H9 (cell line): ENCODE measurements around the gene URAD. TPM values are rescaled to one million over a fixed set of nuclear protein-coding genes. Genes with fewer than 3 reads are reported as not detected.

ENCODE experiments used
- DNase-seq: peaks from one replicate; pipeline ENCODE4 v3.0.0-alpha.2; 2017
- H2AFZ ChIP-seq: one replicate; pipeline ENCODE4 v1.6.1; 2013; ENCODE audit warnings: mild to moderate bottlenecking, low read length, control low read depth, moderate library complexity
- H2AK5ac ChIP-seq: 2 replicates; pipeline ENCODE4 v1.6.1; 2013; ENCODE audit warnings: low read length, control low read depth, mixed read lengths; ENCODE audit not compliant: insufficient read length
- H2BK120ac ChIP-seq: one replicate; pipeline ENCODE4 v1.6.1; 2013; ENCODE audit warnings: low read depth, mild to moderate bottlenecking, low read length, control low read depth, inconsistent platforms; ENCODE audit not compliant: poor library complexity, severe bottlenecking
- H2BK12ac ChIP-seq: 2 replicates; pipeline ENCODE4 v1.6.1; 2013; ENCODE audit warnings: low read length, control low read depth, mixed read lengths, low read depth; ENCODE audit not compliant: insufficient read length
- H2BK15ac ChIP-seq: 2 replicates; pipeline ENCODE4 v1.6.1; 2013; ENCODE audit warnings: low read depth, low read length, control low read depth
- H2BK20ac ChIP-seq: one replicate; pipeline ENCODE4 v1.6.1; 2013; ENCODE audit warnings: low read depth, mild to moderate bottlenecking, low read length, control low read depth, inconsistent platforms; ENCODE audit not compliant: poor library complexity, severe bottlenecking
- H2BK5ac ChIP-seq: 2 replicates; pipeline ENCODE4 v1.6.1; 2013; ENCODE audit warnings: low read length, control low read depth, mixed read lengths; ENCODE audit not compliant: insufficient read length
- H3K14ac ChIP-seq: 2 replicates; pipeline ENCODE4 v1.6.1; 2013; ENCODE audit warnings: low read length, control low read depth; ENCODE audit not compliant: insufficient read depth
- H3K18ac ChIP-seq: 2 replicates; pipeline ENCODE4 v1.6.1; 2013; ENCODE audit warnings: low read depth, mild to moderate bottlenecking, mixed read lengths, low read length, control low read depth; ENCODE audit not compliant: insufficient read length
- H3K23ac ChIP-seq: 2 replicates; pipeline ENCODE4 v1.6.1; 2013; ENCODE audit warnings: low read length, control low read depth, mixed read lengths, low read depth; ENCODE audit not compliant: insufficient read length
- H3K23me2 ChIP-seq: 2 replicates; pipeline ENCODE4 v1.6.1; 2013; ENCODE audit warnings: low read depth, mild to moderate bottlenecking, mixed read lengths, low read length, control low read depth; ENCODE audit not compliant: insufficient read length, poor library complexity, severe bottlenecking
- H3K27ac ChIP-seq: 2 replicates; pipeline ENCODE4 v1.5.1; 2013; ENCODE audit warnings: low read length, control low read depth, mixed read lengths, low read depth; ENCODE audit not compliant: insufficient read length
- H3K27me3 ChIP-seq: 2 replicates; pipeline ENCODE4 v1.6.1; 2013; ENCODE audit warnings: low read length, control low read depth, inconsistent platforms; ENCODE audit not compliant: insufficient read depth
- H3K4ac ChIP-seq: 2 replicates; pipeline ENCODE4 v1.6.1; 2013; ENCODE audit warnings: low read depth, mild to moderate bottlenecking, control low read depth, inconsistent platforms, low read length, moderate library complexity
- H3K4me1 ChIP-seq: 2 replicates; pipeline ENCODE4 v1.6.1; 2013; ENCODE audit warnings: low read length, control low read depth, inconsistent platforms; ENCODE audit not compliant: insufficient read depth
- H3K4me2 ChIP-seq: 2 replicates; pipeline ENCODE4 v1.6.1; 2013; ENCODE audit warnings: low read length, control low read depth, mixed read lengths; ENCODE audit not compliant: insufficient read length, insufficient read depth
- H3K56ac ChIP-seq: 2 replicates; pipeline ENCODE4 v1.6.1; 2013; ENCODE audit warnings: low read depth, mild to moderate bottlenecking, mixed read lengths, low read length, control low read depth; ENCODE audit not compliant: insufficient read length
- H3K79me1 ChIP-seq: 2 replicates; pipeline ENCODE4 v1.6.1; 2013; ENCODE audit warnings: low read depth, mild to moderate bottlenecking, moderate library complexity, low read length, control low read depth, inconsistent platforms; ENCODE audit not compliant: insufficient read depth, poor library complexity, severe bottlenecking
- H3K79me2 ChIP-seq: 2 replicates; pipeline ENCODE4 v1.6.1; 2013; ENCODE audit warnings: low read length, control low read depth, inconsistent platforms; ENCODE audit not compliant: insufficient read depth
- H3K9ac ChIP-seq: 2 replicates; pipeline ENCODE4 v1.6.1; 2013; ENCODE audit warnings: low read length, control low read depth, mixed read lengths; ENCODE audit not compliant: insufficient read length; ENCODE audit errors: extremely low read depth
- H3K9me3 ChIP-seq: one replicate; pipeline ENCODE4 v1.6.1; 2013; ENCODE audit warnings: low read depth, low read length, inconsistent platforms; ENCODE audit not compliant: control insufficient read depth
- H3T11ph ChIP-seq: one replicate; pipeline ENCODE4 v1.6.1; 2013; ENCODE audit warnings: mild to moderate bottlenecking, low read length, control low read depth, inconsistent platforms
- H4K20me1 ChIP-seq: one replicate; pipeline ENCODE4 v1.6.1; 2013; ENCODE audit not compliant: control insufficient read depth, insufficient read length, insufficient read depth
- H4K5ac ChIP-seq: 2 replicates; pipeline ENCODE4 v1.6.1; 2013; ENCODE audit warnings: low read depth, mild to moderate bottlenecking, mixed read lengths, low read length, control low read depth; ENCODE audit not compliant: insufficient read length
- H4K8ac ChIP-seq: replicated peaks from 2 replicates; pipeline ENCODE4 v1.6.1; 2013; ENCODE audit warnings: low read length, control low read depth, mixed read lengths, low read depth; ENCODE audit not compliant: insufficient read length
- H4K91ac ChIP-seq: 2 replicates; pipeline ENCODE4 v1.6.1; 2013; ENCODE audit warnings: low read depth, mild to moderate bottlenecking, moderate library complexity, mixed read lengths, low read length, control low read depth; ENCODE audit not compliant: insufficient read length
- H3K27ac Mint-ChIP-seq, 3 experiments: 2 replicates in 2 of 3; 3 replicates in 1 of 3; pipeline ENCODE4 v1.8.0; 2020 to 2021; ENCODE audit warnings: mixed read lengths in 3 of 3, mild to moderate bottlenecking in 1 of 3, moderate library complexity in 1 of 3
- H3K27me3 Mint-ChIP-seq: 2 replicates; pipeline ENCODE4 v1.8.0; 2021; ENCODE audit warnings: low read depth, mild to moderate bottlenecking, moderate library complexity, mixed read lengths
- H3K36me3 Mint-ChIP-seq, 3 experiments: 2 replicates in 2 of 3; 3 replicates in 1 of 3; pipeline ENCODE4 v1.8.0; 2020 to 2021; ENCODE audit warnings: low read depth in 3 of 3, mixed read lengths in 3 of 3; ENCODE audit not compliant: insufficient read depth in 1 of 3
- H3K4me1 Mint-ChIP-seq, 2 experiments: 2 replicates each; pipeline ENCODE4 v1.8.0; 2020; ENCODE audit warnings: mixed read lengths in 2 of 2
- H3K4me3 Mint-ChIP-seq, 2 experiments: 2 replicates in 1 of 2; 3 replicates in 1 of 2; pipeline ENCODE4 v1.8.0; 2020 to 2021; ENCODE audit warnings: mild to moderate bottlenecking in 2 of 2, mixed read lengths in 2 of 2, moderate library complexity in 1 of 2
- H3K9me3 Mint-ChIP-seq, 2 experiments: 2 replicates in 1 of 2; 3 replicates in 1 of 2; pipeline ENCODE4 v1.8.0; 2020; ENCODE audit warnings: mild to moderate bottlenecking in 2 of 2, mixed read lengths in 2 of 2, moderate library complexity in 1 of 2
- CTCF ChIP-seq: fragments of 200-600 bp; sonication (generic); conservative IDR thresholded peaks from 3 replicates; pipeline ENCODE4 v1.8.0; 2021; ENCODE audit warnings: antibody characterized with exemption, mild to moderate bottlenecking
- WGBS: extraction: QIAGEN DNeasy Blood & Tissue Kit; methylation state at CpG from one replicate; pipeline ENCODE4 v1.1.7; 2013; ENCODE audit warnings: missing lambda C conversion rate, low lambda C conversion rate, mixed read lengths; ENCODE audit not compliant: insufficient read length; ENCODE audit errors: extremely low coverage; 5-methylcytosine and 5-hydroxymethylcytosine counted together
- total RNA-seq: library from RNA; stranded (reverse); gene quantifications from 2 replicates; pipeline ENCODE4 v1.2.1, GENCODE V29; 2021

URAD gene
- total RNA-seq, 1 experiment from 2014 or later, result not detected

GRCh38 chr13:27928805-27929753 lies 59.4 kb downstream of the URAD start:
- Histone ChIP-seq H2BK5ac (no peak overlapping the region), H3K14ac (no peak overlapping the region; the same call in 1 of the 2 replicates), H2BK12ac (no peak overlapping the region), H3K4ac (no peak overlapping the region), H2AFZ (no peak overlapping the region), H3K4me1 (no peaks in the 10 kb centered on the region), H3K9ac (no peak overlapping the region), H3K27me3 (peaks cover 84% of the 10 kb centered on the region), H4K91ac (no peak overlapping the region), H3T11ph (no peak overlapping the region), H3K23me2 (no peaks in the 10 kb centered on the region), H3K79me2 (no peaks in the 10 kb centered on the region), H2AK5ac (no peak overlapping the region), H3K9me3 (no peaks in the 10 kb centered on the region), H2BK20ac (no peak overlapping the region), H3K79me1 (no peaks in the 10 kb centered on the region), H2BK120ac (no peak overlapping the region), H3K18ac (no peak overlapping the region), H3K27ac (no peak overlapping the region), H4K20me1 (no peaks in the 10 kb centered on the region), H4K5ac (no peak overlapping the region), H2BK15ac (no peak overlapping the region), H3K56ac (no peak overlapping the region), H3K23ac (no peak overlapping the region), H4K8ac (no peak overlapping the region), H3K4me2 (peak overlapping the region; percentile 35)
- WGBS, result no CpG with 5 or more reads among the region's 48 CpGs
- peaks cover 4 to 29% of the 10 kb centered on the region in 2 experiments for H3K4me1 Mint-ChIP-seq
- peaks cover 98% of the 10 kb centered on the region for H3K27me3 Mint-ChIP-seq
- peak; percentile 52 for DNase-seq
- peaks cover 2 to 4% of the 10 kb centered on the region in 2 experiments; a peak in 4 of 5 replicates for H3K9me3 Mint-ChIP-seq
- TF ChIP-seq CTCF, result no peak
- H3K27ac Mint-ChIP-seq, result no peak overlapping the region
- peak overlapping the region in 1 of 2 experiments; percentile 34; a peak in 3 of 5 replicates for H3K4me3 Mint-ChIP-seq
- H3K36me3 Mint-ChIP-seq, result no peaks in the 10 kb centered on the region
